Measurements from ENCODE around the gene ATF6. TPM values are rescaled to one million over a fixed set of nuclear protein-coding genes. Genes with fewer than 3 reads are reported as not detected.

ATF6 gene
- total RNA-seq, 2 experiments from 2014 or later: 16.9 to 17.3 TPM

GRCh38 chr1:161930064-161930463, 163.9 kb downstream of the ATF6 start:
- Mint-ChIP-seq H3K27me3 (no peaks in the 10 kb centered on the region), H3K4me1 (ENCODE audit: low read depth) (peaks cover 33% of the 10 kb centered on the region), H3K27ac (no peak overlapping the region), H3K36me3 (ENCODE audit: low read depth) (peaks cover 17% of the 10 kb centered on the region), H3K4me3 (no peak overlapping the region), H3K9me3 (peaks cover 4% of the 10 kb centered on the region)
- ATAC-seq (no peak), DNase-seq (no peak)
- intact Hi-C loops (cut with micrococcal nuclease): no loop called here
- POLR2A ChIA-PET: interaction anchor here (0.9 kb wide), 2 partner anchors 15 to 34 kb away, joined by 3 to 4 read pairs; no protein-coding TSS in a partner anchor
- CTCF ChIA-PET: interaction anchor here (1.5 to 2.0 kb wide), 3 partner anchors 10 to 31 kb away, joined by 3 to 6 read pairs (median 5); no protein-coding TSS in a partner anchor
- TF ChIP-seq, protein P1, sequence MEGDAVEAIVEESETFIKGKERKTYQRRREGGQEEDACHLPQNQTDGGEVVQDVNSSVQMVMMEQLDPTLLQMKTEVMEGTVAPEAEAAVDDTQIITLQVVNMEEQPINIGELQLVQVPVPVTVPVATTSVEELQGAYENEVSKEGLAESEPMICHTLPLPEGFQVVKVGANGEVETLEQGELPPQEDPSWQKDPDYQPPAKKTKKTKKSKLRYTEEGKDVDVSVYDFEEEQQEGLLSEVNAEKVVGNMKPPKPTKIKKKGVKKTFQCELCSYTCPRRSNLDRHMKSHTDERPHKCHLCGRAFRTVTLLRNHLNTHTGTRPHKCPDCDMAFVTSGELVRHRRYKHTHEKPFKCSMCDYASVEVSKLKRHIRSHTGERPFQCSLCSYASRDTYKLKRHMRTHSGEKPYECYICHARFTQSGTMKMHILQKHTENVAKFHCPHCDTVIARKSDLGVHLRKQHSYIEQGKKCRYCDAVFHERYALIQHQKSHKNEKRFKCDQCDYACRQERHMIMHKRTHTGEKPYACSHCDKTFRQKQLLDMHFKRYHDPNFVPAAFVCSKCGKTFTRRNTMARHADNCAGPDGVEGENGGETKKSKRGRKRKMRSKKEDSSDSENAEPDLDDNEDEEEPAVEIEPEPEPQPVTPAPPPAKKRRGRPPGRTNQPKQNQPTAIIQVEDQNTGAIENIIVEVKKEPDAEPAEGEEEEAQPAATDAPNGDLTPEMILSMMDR (IDR thresholded peaks at IDR 0.05): no peak

DNA sequence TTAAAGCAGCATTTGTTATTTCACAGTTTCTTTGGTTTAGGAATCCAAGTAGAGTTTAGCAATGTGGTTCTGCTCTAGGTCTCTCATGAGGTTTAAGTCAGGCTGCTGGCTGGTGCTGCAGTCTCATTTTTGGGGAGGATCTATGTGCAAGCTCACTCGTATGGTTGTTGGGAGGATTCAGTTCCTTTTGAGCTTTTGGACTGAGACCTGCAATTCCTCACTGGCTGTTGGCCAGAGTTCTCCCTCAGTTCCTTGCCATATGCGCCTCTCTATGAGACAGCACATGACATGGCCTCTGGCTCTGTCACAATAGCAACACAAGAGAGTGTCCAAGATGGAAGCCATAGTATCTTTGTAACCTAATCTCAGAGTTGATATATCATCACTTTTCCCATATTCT, 166.5 kb downstream of the ATF6 start:
- ChIA-PET CTCF (interaction anchor here (1.0 to 2.5 kb wide), 2 partner anchors 22 to 104 kb away, joined by 3 to 9 read pairs; no protein-coding TSS in a partner anchor), POLR2A (interaction anchor here (0.8 kb wide), 1 partner anchor 46 kb away, joined by 3 read pairs; no protein-coding TSS in a partner anchor)
- no peak overlapping the region for H3K4me3 Mint-ChIP-seq
- no peak for ATAC-seq
- peaks cover 1% of the 10 kb centered on the region for H3K9me3 Mint-ChIP-seq
- H3K36me3 Mint-ChIP-seq (ENCODE audit: low read depth): peaks cover 15% of the 10 kb centered on the region
- no peak for DNase-seq
- TF ChIP-seq, protein P1 (IDR thresholded peaks at IDR 0.05): no peak
- peak overlapping the region; percentile 48 for H3K27ac Mint-ChIP-seq
- H3K4me1 Mint-ChIP-seq (ENCODE audit: low read depth): peaks cover 41% of the 10 kb centered on the region
- no peaks in the 10 kb centered on the region for H3K27me3 Mint-ChIP-seq
- intact Hi-C loops (cut with micrococcal nuclease): no loop called here

GRCh38 chr1:161933592-161934588, 167.8 kb downstream of the ATF6 start:
- intact Hi-C loops (cut with micrococcal nuclease): no loop called here
- Mint-ChIP-seq H3K4me1 (ENCODE audit: low read depth) (peaks cover 36% of the 10 kb centered on the region), H3K36me3 (ENCODE audit: low read depth) (peaks cover 15% of the 10 kb centered on the region), H3K27me3 (no peaks in the 10 kb centered on the region), H3K27ac (peak overlapping the region; percentile 64), H3K4me3 (no peak overlapping the region), H3K9me3 (peaks cover 1% of the 10 kb centered on the region)
- ChIA-PET POLR2A (interaction anchor here (0.6 kb wide), 1 partner anchor 54 kb away, joined by 3 read pairs; no protein-coding TSS in a partner anchor), CTCF (interaction anchor here (1.3 to 2.5 kb wide), 4 partner anchors 10 to 103 kb away, joined by 3 to 9 read pairs (median 6); no protein-coding TSS in a partner anchor)
- DNase-seq (peak; percentile 13), ATAC-seq (peak; percentile 78)
- TF ChIP-seq, protein P1 (IDR thresholded peaks at IDR 0.05): no peak

DNA sequence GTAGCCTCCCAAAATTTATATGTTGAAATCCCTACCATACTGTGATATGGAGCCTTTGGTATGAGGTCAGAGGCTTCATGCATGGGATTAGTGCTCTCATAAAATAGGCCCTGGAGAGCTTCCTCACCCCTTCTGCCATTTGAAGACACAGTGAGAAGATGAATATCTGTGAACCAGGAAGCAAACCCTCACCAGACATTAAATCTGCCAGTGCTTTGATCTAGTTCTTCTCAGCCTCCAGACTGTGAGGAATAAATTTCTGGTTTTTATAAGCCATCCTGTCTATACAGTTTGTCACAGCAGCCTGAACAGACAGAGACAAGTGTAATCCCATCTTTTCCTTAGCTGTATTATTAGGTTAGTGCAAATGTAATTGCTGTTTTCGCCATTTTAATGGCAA, 169.1 kb downstream of the ATF6 start:
- Mint-ChIP-seq H3K36me3 (ENCODE audit: low read depth) (peaks cover 13% of the 10 kb centered on the region), H3K9me3 (peaks cover 1% of the 10 kb centered on the region), H3K4me1 (ENCODE audit: low read depth) (peaks cover 35% of the 10 kb centered on the region), H3K27me3 (no peaks in the 10 kb centered on the region), H3K27ac (no peak overlapping the region), H3K4me3 (no peak overlapping the region)
- no peak for DNase-seq
- CTCF ChIA-PET: interaction anchor here (1.3 to 1.9 kb wide), 3 partner anchors 11 to 30 kb away, joined by 3 to 7 read pairs (median 4); no protein-coding TSS in a partner anchor
- ATAC-seq: no peak
- intact Hi-C loops (cut with micrococcal nuclease): no loop called here
- TF ChIP-seq, protein P1 (IDR thresholded peaks at IDR 0.05): no peak
- POLR2A ChIA-PET: no interaction called here
